Stimulated activated CD8-positive, alpha-beta memory T cell treated with anti-CD3 and anti-CD28 coated beads, Interleukin-12 subunit alpha, Interleukin-12 subunit beta, amount 100 ng/mL, for 4 hours (primary cell): ENCODE measurements around the gene FANK1.
"Not testable (repeated sequence)": the region's sequence is repeated elsewhere in the genome, so short reads cannot be mapped to it uniquely, and the experiment has no call there.

Source experiments
- DNase-seq: peaks from one replicate; pipeline ENCODE4 v3.0.0-alpha.2; 2020; ENCODE audit warnings: low read depth

The FANK1 gene

GRCh38 chr10:125889441-125889840, 6.9 kb upstream of the FANK1 start:
- DNase-seq: not testable (repeated sequence)

DNA sequence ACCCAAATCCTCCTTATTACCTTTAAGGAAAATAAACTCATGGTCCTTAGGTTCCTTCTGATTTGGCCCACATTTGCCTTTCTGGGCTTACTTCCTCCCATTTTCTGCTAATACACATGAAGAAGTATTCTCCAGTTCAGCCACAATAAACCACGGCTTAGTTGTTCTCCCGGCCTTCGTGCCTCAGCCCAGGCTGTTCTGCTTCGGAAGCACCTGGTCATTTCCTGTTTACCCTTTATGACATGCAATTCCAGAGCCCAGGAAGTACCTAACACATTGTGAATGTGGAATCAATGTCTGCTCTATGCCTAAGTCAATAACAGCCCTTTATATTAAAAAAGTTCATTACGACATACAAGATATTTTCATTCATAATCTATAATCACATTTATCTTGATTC, 4.0 kb upstream of the FANK1 start:
- not testable (repeated sequence) for DNase-seq

DNA sequence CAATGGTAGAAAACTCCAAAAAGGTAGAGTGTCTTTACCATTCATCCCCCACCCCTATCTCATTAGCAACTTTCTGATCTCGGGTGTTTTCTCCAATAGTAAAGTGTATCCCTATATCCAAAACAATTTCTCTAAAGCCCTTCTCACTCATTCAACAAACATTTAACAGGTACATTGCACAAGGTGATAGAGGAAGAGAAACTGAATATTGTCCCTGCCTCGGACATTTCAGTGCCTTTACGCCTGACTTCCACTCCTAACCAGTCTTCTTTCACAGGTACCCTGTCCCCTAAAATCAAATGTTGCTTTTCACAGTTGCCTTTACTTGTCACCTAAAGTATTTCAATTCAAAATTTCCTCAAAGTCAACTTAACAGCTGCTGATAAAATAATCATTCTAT, 2.2 kb upstream of the FANK1 start:
- DNase-seq: not testable (repeated sequence)

GRCh38 chr10:125895130-125896087, 955 bp upstream of the FANK1 start:
- peak; percentile 19 for DNase-seq

DNA sequence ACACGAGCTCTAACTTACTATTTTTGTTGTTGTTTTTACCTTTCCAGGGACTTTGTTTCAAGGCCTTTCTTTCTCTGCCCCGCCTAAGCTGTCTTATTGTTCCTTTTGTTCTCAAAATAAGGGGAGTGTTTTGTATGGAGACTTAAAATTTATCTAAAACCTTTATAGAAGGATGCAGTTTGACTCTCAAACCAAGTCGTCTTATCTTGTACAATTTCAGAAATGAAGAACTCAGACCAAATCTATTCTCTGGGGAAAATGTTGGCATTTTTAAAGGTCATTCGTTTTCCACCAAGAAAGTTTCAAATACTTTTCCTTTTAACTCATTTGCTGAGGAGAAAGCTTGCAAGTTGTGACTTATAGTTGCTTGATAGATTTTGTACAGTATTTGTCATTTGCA, 953 bp downstream of the FANK1 start:
- DNase-seq: not testable (repeated sequence)

- not testable (repeated sequence) for DNase-seq
These were observed 4.6 kb downstream of the FANK1 start for GRCh38 chr10:125900963-125901362.

DNA sequence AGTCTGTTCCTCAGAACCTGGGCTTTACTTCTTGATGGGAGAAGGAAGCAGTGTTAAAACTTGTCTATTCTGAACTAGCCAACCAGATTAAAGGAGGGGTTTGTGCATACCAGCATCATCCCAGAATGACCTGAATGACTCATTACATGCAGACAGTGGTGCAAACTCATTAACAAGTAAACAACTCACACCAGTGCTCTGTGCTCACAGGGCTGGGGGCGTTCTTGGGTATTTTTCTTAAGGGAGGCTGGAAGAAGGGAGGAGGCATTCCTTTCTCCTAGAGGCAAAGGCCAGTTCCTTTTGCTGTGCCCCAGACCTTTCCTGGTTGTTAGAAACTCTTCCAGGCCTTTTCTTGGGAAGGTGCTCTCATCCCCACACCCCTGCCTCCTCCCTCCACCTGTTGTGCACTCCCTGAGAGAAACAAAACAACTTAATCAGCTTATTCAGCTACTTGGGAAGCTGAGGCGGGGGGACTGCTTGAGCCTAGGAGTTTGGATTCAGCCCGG, 6.8 kb downstream of the FANK1 start:
- not testable (repeated sequence) for DNase-seq

GRCh38 chr10:125905069-125905994, 9.0 kb downstream of the FANK1 start:
- DNase-seq: not testable (repeated sequence)

DNA sequence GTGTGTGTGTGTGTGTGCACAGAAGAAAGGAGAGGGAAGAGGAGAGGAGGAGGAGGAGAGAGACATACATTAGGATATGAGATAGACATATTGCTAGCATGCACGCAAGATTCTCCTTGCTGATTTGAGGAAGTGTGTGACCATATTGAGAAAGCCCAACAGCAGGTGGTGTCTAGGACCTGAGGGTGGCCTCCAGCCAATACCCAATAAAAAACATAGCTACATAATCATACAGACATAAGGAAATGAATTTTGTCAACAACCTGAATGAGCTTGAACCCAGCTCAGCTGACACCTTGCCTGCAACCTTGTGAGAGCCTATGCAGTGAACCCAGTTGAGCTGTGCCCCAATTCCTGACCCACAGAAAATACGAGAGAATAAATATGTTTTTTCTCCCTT, 11.2 kb downstream of the FANK1 start:
- not testable (repeated sequence) for DNase-seq

- DNase-seq: not testable (repeated sequence)
These were observed 12.4 kb downstream of the FANK1 start for GRCh38 chr10:125908813-125909212.

- not testable (repeated sequence) for DNase-seq
These were observed 13.1 kb downstream of the FANK1 start for GRCh38 chr10:125909491-125909890.

- no peak for DNase-seq
These were observed 14.8 kb downstream of the FANK1 start for GRCh38 chr10:125911145-125911544.

GRCh38 chr10:125911990-125912389, 15.6 kb downstream of the FANK1 start:
- no peak for DNase-seq

GRCh38 chr10:125913277-125913676, 16.9 kb downstream of the FANK1 start:
- not testable (repeated sequence) for DNase-seq

DNA sequence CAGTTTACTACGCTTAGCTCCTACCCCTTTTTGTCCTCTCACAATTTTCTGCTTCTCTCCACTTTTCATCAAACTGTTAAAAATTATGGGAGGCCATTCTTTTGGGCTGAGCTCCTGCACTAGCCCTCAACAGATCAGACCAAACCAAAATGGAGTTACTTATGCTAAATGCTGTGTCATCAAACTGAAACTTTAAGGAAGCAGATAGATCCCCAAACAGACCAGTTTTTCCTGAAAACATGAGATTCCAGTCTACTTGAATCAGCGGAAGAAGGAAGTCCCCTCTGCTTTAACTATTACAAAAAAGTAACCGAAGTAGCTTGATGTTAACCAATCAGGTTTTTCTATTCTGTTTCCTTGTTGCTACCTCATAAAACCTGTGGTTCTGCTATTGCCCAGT, 20.6 kb downstream of the FANK1 start:
- no peak for DNase-seq

GRCh38 chr10:125917704-125918361, 21.5 kb downstream of the FANK1 start:
- DNase-seq: not testable (repeated sequence)

DNA sequence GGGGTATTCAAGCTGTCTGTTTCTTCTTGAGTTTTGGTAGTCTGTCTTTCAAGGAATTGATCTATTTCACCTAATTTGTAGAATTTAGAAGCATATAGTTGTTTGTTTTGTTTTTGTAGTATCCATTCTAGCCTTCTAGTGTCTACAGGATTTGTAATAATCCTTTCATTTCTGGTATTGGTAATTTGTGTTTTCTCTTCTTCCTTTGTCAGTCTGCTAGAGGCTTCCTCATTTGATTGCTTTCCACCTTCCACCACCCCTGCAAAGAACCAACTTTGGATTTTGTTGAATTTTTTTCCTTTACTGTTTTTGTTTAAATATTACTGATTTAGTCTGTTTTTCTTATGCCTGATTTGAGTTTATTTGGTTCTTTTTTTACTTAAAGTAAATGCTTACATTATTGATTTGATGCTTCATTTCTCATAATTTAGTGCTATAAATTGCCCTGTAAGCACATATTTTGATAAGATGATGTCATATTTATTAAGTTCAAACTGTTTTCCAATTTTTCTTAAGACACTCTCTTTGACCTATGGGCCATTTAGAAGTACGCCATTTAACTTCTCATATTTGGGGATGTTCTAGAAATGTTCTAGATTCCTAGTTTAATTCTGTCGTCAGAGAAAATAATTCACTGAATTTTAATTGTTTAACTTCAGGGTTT, 25.4 kb downstream of the FANK1 start:
- not testable (repeated sequence) for DNase-seq

DNA sequence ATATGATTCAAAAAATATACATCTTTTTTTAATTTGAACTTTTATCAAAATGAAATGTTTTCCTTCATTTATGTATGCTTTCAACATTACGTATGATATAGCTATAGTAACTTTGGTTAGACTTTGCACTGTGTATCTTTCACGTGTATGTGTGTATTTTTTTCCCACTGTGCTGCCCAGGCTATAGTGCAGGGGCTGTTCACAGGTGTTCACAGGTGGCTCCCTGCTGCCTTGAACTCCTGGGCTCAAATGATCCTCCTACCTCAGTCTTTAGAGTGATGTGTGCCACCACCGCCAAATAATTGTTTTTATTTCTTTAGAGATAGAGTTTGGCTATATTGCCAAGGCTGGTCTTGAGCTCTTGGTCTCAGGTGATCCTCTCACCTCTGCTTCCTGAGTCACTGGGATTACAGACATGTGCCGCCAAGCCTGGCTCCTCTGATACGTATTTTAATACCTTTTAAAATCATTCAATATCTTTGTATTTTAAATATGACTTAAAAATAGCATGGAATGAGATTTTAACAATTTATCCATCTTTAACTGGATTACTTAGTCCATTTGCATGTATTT, 29.0 kb downstream of the FANK1 start:
- DNase-seq: no peak

- DNase-seq: no peak
These were observed 29.9 kb downstream of the FANK1 start for GRCh38 chr10:125926247-125926646.

GRCh38 chr10:125927265-125927664, 30.9 kb downstream of the FANK1 start:
- not testable (repeated sequence) for DNase-seq
